Body of pancreas (tissue), 4 donors: ENCODE results near the gene IL1A.

ENCODE experiments used
- CTCF ChIP-seq, 7 experiments: fragments of 450-650 bp in 4 of 7; fragments of 200-600 bp in 3 of 7; sonication (generic) in 3 of 7; IDR thresholded peaks; one replicate each; pipeline ENCODE4 v1.5.1; 2016 to 2019; ENCODE audit warnings: antibody characterized with exemption in 7 of 7
- POLR2A ChIP-seq, 3 donors: fragments of 450-650 bp; IDR thresholded peaks; one replicate each; pipeline ENCODE4 v1.6.1; 2016; ENCODE audit warnings: antibody characterized with exemption in 3 of 3, mild to moderate bottlenecking in 2 of 3

GRCh38 chr2:112755444-112755843, 28.8 kb downstream of the IL1A start:
- TF ChIP-seq CTCF (IDR thresholded peaks at IDR 0.05) (no peak), POLR2A (IDR thresholded peaks at IDR 0.05) (no peak)
